ENCODE measurements around the gene WWC1. TPM values are rescaled to one million over a fixed set of nuclear protein-coding genes. Genes with fewer than 3 reads are reported as not detected.

The WWC1 gene
- total RNA-seq, 2 experiments from 2014 or later = not detected

DNA sequence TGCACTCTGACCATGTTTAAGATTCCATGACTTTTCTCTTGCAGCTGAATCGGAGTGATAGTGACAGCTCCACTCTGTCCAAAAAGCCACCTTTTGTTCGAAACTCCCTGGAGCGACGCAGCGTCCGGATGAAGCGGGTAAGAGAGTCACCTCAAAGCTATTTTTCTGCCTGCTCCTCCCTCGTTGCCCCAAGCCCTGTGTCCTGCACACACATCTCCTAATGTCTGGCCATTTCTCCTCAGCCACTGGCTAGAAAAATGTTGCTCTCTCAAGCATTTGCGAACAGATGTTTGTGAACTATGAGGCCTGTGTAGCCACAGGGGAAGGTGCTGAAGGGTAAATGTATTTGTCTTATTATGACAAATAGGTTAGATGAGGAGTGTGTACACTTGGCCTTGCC is 169.2 kb downstream of the WWC1 start:
- POLR2A ChIA-PET = no interaction called here
- Histone ChIP-seq H3K4me2 (ENCODE audit: low read length) (no peak overlapping the region), H3K4me3 (ENCODE audit: low read depth, low read length, poor library complexity, severe bottlenecking) (no peak overlapping the region), H4K20me1 (ENCODE audit: insufficient read depth, low read length) (no peaks in the 10 kb centered on the region), H3K27ac (ENCODE audit: low read depth, low read length, poor library complexity, severe bottlenecking) (no peak overlapping the region), H2AFZ (ENCODE audit: low read length) (no peak overlapping the region), H3K79me2 (ENCODE audit: insufficient read depth, low read depth, low read length) (no peaks in the 10 kb centered on the region), H3K36me3 (ENCODE audit: insufficient read depth, low read length) (no peaks in the 10 kb centered on the region), H3K9me2 (ENCODE audit: insufficient read depth, low read length) (no peaks in the 10 kb centered on the region), H3K4me1 (ENCODE audit: insufficient read depth, low read length, poor library complexity, severe bottlenecking) (no peaks in the 10 kb centered on the region), H3K9me3 (ENCODE audit: low read length) (no peaks in the 10 kb centered on the region)
- no TSS peak for BruUV-seq (replicated peaks)
- CTCF ChIA-PET (ENCODE audit: unreplicated experiment) = no interaction called here
- no peak for TF ChIP-seq CTCF (conservative IDR thresholded peaks at IDR 0.05; ENCODE audit: low read length)
- no peak for TF ChIP-seq EZH2phosphoT487 (IDR thresholded peaks at IDR 0.05; ENCODE audit: borderline replicate concordance, low read depth, low read length)
- DNase-seq (ENCODE audit: low spot score) = no peak
- intact Hi-C loops (cut with micrococcal nuclease; ENCODE audit: unreplicated experiment) = no loop called here

DNA sequence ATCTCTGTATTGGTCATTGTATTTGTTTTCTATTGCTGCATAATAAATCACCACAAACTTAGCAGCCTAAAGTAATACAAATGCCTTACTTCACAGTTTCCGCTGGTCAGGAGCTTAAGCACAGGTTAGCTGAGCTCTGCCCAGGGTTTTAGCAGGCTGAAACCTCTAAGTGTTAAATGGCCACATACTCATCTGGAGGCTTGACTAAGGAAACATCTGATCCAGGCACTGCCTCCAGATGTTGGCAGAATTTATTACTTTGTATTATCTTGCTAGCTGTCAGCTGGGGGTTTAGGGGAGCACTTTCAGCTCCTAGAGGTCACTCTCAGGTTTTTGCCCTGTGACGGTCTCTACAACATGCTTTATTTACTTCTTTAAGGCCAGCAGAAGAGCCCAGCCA is 171.6 kb downstream of the WWC1 start:
- Histone ChIP-seq H3K36me3 (ENCODE audit: insufficient read depth, low read length) (no peaks in the 10 kb centered on the region), H3K4me2 (ENCODE audit: low read length) (no peak overlapping the region), H3K27ac (ENCODE audit: low read depth, low read length, poor library complexity, severe bottlenecking) (no peak overlapping the region), H3K4me3 (ENCODE audit: low read depth, low read length, poor library complexity, severe bottlenecking) (no peak overlapping the region), H3K4me1 (ENCODE audit: insufficient read depth, low read length, poor library complexity, severe bottlenecking) (no peaks in the 10 kb centered on the region), H3K9me2 (ENCODE audit: insufficient read depth, low read length) (no peaks in the 10 kb centered on the region), H2AFZ (ENCODE audit: low read length) (no peak overlapping the region), H4K20me1 (ENCODE audit: insufficient read depth, low read length) (no peaks in the 10 kb centered on the region), H3K79me2 (ENCODE audit: insufficient read depth, low read depth, low read length) (no peaks in the 10 kb centered on the region), H3K9me3 (ENCODE audit: low read length) (no peaks in the 10 kb centered on the region)
- BruUV-seq (replicated peaks) = no TSS peak
- intact Hi-C loops (cut with micrococcal nuclease; ENCODE audit: unreplicated experiment) = no loop called here
- POLR2A ChIA-PET = interaction anchor here (0.6 kb wide), 1 partner anchor 40 kb away, joined by 4 read pairs; no protein-coding TSS in a partner anchor
- DNase-seq (ENCODE audit: low spot score) = no peak
- CTCF ChIA-PET (ENCODE audit: unreplicated experiment) = no interaction called here
- TF ChIP-seq EZH2phosphoT487 (IDR thresholded peaks at IDR 0.05; ENCODE audit: borderline replicate concordance, low read depth, low read length) = no peak
- TF ChIP-seq CTCF (conservative IDR thresholded peaks at IDR 0.05; ENCODE audit: low read length) = no peak

DNA sequence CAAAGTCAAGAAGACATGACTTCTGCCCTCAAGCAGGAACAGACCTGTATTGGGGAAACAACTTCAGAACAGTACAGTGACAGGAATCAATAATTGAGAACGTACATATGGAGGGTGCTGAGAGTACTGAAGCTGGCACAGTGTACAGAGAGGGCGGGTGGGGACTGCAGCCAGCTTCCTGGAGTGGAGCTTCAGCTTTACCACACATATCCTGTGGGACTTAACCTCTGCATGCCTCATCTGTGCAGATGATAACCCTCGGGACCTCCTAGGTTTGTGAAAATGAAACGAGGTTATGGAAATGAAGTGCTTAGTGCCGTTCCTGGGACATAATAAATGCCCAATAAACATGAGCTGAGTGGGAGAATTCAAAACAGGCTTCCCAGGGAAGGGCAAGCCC is 172.8 kb downstream of the WWC1 start:
- no peak overlapping the region for H2AFZ ChIP-seq (ENCODE audit: low read length)
- ChIA-PET POLR2A (no interaction called here), CTCF (ENCODE audit: unreplicated experiment) (no interaction called here)
- no peaks in the 10 kb centered on the region for H4K20me1 ChIP-seq (ENCODE audit: insufficient read depth, low read length)
- TF ChIP-seq CTCF (conservative IDR thresholded peaks at IDR 0.05; ENCODE audit: low read length) (no peak), EZH2phosphoT487 (IDR thresholded peaks at IDR 0.05; ENCODE audit: borderline replicate concordance, low read depth, low read length) (no peak)
- no peaks in the 10 kb centered on the region for H3K9me3 ChIP-seq (ENCODE audit: low read length)
- H3K79me2 ChIP-seq (ENCODE audit: insufficient read depth, low read depth, low read length) = no peaks in the 10 kb centered on the region
- no peak overlapping the region for H3K4me3 ChIP-seq (ENCODE audit: low read depth, low read length, poor library complexity, severe bottlenecking)
- H3K4me1 ChIP-seq (ENCODE audit: insufficient read depth, low read length, poor library complexity, severe bottlenecking) = no peaks in the 10 kb centered on the region
- no peaks in the 10 kb centered on the region for H3K9me2 ChIP-seq (ENCODE audit: insufficient read depth, low read length)
- intact Hi-C loops (cut with micrococcal nuclease; ENCODE audit: unreplicated experiment) = no loop called here
- no peak overlapping the region for H3K4me2 ChIP-seq (ENCODE audit: low read length)
- DNase-seq (ENCODE audit: low spot score) = no peak
- H3K27ac ChIP-seq (ENCODE audit: low read depth, low read length, poor library complexity, severe bottlenecking) = no peak overlapping the region
- H3K36me3 ChIP-seq (ENCODE audit: insufficient read depth, low read length) = no peaks in the 10 kb centered on the region
- no TSS peak for BruUV-seq (replicated peaks)
